Measurements from ENCODE around the gene STK32B. TPM values are rescaled to one million over a fixed set of nuclear protein-coding genes. Genes with fewer than 3 reads are reported as not detected.

The STK32B gene
- total and polyA plus RNA-seq, 10 donors: 0.03 to 0.87 (median 0.36) TPM

DNA sequence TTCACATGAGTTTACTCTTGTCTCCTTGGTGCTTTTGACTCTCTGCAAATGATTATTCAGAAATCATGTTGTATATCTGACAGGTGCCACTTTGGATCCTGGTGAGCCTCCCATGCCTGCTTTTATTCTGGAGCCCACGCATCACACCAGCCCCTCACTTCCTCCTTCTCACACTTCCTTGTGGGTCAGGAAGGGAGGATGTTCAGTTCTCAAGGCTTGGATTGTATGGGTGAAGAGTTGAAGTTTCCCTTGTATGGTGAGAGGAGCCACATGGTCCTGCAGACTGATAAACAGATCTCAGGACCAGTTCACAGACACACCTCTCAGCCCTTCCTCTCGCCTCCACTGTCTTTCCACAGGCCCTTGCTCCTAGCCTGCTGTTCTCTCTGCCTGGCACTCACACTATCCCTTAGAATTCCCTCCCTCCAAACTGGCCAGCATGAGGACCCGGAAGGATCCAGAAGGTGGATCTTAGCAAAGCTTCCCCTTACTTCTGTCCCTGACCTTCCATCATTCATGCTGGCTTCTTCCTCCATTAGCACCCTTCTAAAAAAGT is 92.1 kb downstream of the STK32B start:
- intact Hi-C loops (cut with DNase I; ENCODE audit: low total_unique reads): loop anchor here (10.0 kb wide), 1 partner anchor 139 kb away; no protein-coding TSS in a partner anchor
- Histone ChIP-seq H3K36me3 (no peaks in the 10 kb centered on the region), H3K27me3 (replicated peaks in 1 of 7) (no peaks in the 10 kb centered on the region), H3K4me1 (no peaks in the 10 kb centered on the region), H3K27ac (no peak overlapping the region), H3K9me3 (no peaks in the 10 kb centered on the region), H3K4me3 (no peak overlapping the region)
- TF ChIP-seq POLR2AphosphoS5 (IDR thresholded peaks at IDR 0.05) (no peak), CTCF (IDR thresholded peaks at IDR 0.05 in 8 of 11, conservative IDR thresholded peaks at IDR 0.05 in 3 of 11) (no peak), POLR2A (IDR thresholded peaks at IDR 0.05) (no peak)
- DNase-seq: peak; percentile 37
- 67 to 87% (median 73%) methylated on average over 3 of the region's 3 CpGs for WGBS, 5 donors

- Histone ChIP-seq H3K27me3 (replicated peaks in 1 of 7) (no peaks in the 10 kb centered on the region), H3K4me1 (no peaks in the 10 kb centered on the region), H3K36me3 (no peaks in the 10 kb centered on the region), H3K9me3 (no peaks in the 10 kb centered on the region), H3K4me3 (no peak overlapping the region), H3K27ac (no peak overlapping the region)
- intact Hi-C loops (cut with DNase I; ENCODE audit: low total_unique reads): loop anchor here (10.0 kb wide), 1 partner anchor 139 kb away; no protein-coding TSS in a partner anchor
- no peak for TF ChIP-seq POLR2A (IDR thresholded peaks at IDR 0.05)
- TF ChIP-seq CTCF (IDR thresholded peaks at IDR 0.05 in 8 of 11, conservative IDR thresholded peaks at IDR 0.05 in 3 of 11): no peak
- TF ChIP-seq POLR2AphosphoS5 (IDR thresholded peaks at IDR 0.05): no peak
- no peak for DNase-seq
- 78 to 96% (median 90%) methylated on average over 4 of the region's 4 CpGs for WGBS, 5 donors
These were observed 92.7 kb downstream of the STK32B start for GRCh38 chr4:5143940-5144339.

GRCh38 chr4:5144384-5144783 is 93.1 kb downstream of the STK32B start:
- intact Hi-C loops (cut with DNase I; ENCODE audit: low total_unique reads): loop anchor here (10.0 kb wide), 1 partner anchor 140 kb away; no protein-coding TSS in a partner anchor
- Histone ChIP-seq H3K4me1 (no peaks in the 10 kb centered on the region), H3K36me3 (no peaks in the 10 kb centered on the region), H3K4me3 (no peak overlapping the region), H3K27ac (no peak overlapping the region), H3K9me3 (no peaks in the 10 kb centered on the region), H3K27me3 (replicated peaks in 1 of 7) (no peaks in the 10 kb centered on the region)
- no peak for DNase-seq
- TF ChIP-seq POLR2AphosphoS5 (IDR thresholded peaks at IDR 0.05) (no peak), CTCF (IDR thresholded peaks at IDR 0.05 in 8 of 11, conservative IDR thresholded peaks at IDR 0.05 in 3 of 11) (no peak), POLR2A (IDR thresholded peaks at IDR 0.05) (no peak)
- WGBS, 5 donors: 70 to 98% (median 92%) methylated on average over 2 of the region's 2 CpGs

DNA sequence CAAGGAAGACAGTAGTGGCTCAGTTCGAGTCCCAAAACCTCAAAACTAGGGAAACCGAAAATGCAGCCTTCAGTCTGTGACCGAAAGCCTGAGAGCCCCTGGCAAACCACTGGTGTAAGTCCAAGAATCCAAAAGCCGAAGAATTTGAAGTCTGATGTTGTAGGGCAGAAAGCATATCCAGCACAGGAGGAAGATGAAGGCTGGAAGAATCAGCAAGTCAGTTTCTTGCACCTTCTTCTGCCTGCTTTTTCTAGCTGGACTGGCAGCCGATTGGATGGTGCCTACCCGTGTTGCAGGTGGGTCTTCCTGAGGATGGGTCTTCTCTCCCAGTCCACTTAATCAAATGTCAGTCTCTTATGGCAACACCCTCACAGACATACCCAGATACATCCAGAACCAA is 95.0 kb downstream of the STK32B start:
- TF ChIP-seq POLR2A (IDR thresholded peaks at IDR 0.05) (no peak), POLR2AphosphoS5 (IDR thresholded peaks at IDR 0.05) (no peak), CTCF (IDR thresholded peaks at IDR 0.05 in 8 of 11, conservative IDR thresholded peaks at IDR 0.05 in 3 of 11) (no peak)
- 75 to 82% (median 81%) methylated on average over 6 of the region's 6 CpGs for WGBS, 5 donors

More for the DNA sequence above, 95.0 kb downstream of the STK32B start:
- H3K27me3 ChIP-seq (replicated peaks in 1 of 7): no peaks in the 10 kb centered on the region
- H3K36me3 ChIP-seq: no peaks in the 10 kb centered on the region
- no peak overlapping the region for H3K27ac ChIP-seq
- H3K4me1 ChIP-seq: no peaks in the 10 kb centered on the region
- intact Hi-C loops (cut with DNase I; ENCODE audit: low total_unique reads): loop anchor here (10.0 kb wide), 1 partner anchor 141 kb away; no protein-coding TSS in a partner anchor
- H3K9me3 ChIP-seq: no peaks in the 10 kb centered on the region
- no peak for DNase-seq
- no peak overlapping the region for H3K4me3 ChIP-seq

Data from spleen (tissue), 11 donors.